GM19351 (cell line): Measurements from ENCODE around the gene SRSF9.

ENCODE experiments used
- ATAC-seq: cut with Tn5 transposase; IDR thresholded peaks from one replicate; pipeline ENCODE4 v1.9.1; 2021; ENCODE audit warnings: mild to moderate bottlenecking, moderate library complexity; ENCODE audit not compliant: unreplicated experiment

SRSF9 gene

DNA sequence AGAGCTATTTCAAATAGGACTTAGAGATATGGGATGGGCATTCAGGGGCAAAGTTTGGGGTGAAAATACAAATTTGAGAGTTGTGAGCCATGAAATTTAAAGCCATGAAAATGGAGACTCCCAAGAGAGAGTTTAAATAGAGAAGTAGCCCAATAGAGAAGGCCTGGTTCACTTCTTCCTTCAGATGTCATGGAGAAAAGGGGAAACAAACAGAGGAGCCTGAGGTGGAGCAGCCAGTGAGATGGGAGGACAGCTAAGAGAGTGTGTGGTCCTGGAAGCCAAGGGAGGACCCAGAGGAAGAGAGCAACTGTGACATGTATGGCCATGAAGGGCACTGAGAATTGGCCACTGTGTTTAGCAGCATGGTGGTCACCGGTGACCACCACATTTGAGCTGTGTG, 14.1 kb upstream of the SRSF9 start:
- no peak for ATAC-seq

DNA sequence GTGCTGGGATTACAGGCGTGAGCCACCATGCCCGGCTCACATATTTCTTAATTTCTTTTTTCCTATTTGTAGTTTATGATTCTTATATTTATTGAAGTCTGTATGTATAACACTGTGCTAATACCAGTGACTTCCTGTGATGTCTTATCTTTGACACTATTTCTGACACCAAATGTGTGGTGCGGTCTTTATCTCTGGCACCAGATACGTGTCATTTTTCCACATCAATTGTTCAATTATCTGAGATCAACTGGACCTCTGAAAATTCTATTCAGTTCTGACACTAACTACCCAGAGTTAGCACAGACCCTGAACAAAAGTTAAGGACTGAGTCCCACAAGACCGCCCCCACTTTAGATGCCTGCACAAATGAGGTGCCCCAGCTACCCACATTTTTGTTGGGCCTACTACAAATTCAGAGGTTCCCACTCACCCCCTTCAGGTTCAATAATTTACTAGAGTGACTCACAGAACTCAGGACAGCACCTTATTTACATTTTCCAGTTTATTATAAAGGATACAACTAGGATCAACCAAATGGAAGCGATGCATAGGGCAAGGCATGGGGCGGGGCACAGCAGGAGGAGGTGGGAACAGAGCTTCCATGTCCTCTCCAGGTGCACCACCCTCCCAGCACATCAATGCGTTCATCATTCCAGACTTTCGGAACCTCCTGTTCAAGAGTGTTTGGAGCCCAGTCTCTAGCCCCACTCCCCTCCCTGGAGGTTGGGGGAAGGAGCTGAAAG, 11.6 kb upstream of the SRSF9 start:
- ATAC-seq: no peak

DNA sequence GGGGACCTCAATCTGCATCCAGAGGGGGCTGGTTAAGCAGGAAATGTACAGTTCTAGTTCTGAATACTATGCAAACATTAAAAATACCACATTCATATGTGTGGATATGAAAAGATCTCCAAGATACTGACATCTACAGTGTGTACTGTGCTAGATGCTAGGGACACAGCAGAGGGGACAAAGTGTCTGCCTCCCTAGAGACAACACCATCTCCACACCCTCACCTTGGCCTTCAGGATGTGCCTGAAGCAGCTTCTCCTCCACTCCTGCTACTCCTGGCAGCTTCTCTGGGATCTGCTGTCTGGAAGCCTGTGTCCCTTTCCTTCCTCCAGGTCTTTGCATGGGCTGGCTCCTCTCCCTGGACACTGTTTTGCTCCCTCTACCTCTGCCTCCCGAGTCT, 10.7 kb upstream of the SRSF9 start:
- no peak for ATAC-seq

DNA sequence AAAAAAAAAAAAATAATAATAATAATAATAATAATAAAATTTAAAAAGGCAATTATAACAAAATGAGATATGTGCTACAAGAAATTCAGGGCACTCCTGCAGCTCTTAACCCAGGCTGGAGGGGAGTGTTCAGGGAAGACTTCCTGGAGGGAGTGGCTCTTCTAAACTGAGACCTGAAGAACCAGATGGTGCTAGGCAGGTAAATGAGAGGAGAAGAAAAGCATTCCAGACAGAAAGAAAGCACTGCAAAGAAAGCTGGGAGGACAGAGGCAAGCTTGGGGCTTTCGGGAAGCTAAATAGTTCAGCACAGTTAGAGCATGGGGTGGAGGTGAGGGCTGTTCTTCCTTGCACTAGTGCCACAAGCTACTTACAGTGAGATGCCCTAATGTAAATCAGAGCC, 9.9 kb upstream of the SRSF9 start:
- no peak for ATAC-seq

DNA sequence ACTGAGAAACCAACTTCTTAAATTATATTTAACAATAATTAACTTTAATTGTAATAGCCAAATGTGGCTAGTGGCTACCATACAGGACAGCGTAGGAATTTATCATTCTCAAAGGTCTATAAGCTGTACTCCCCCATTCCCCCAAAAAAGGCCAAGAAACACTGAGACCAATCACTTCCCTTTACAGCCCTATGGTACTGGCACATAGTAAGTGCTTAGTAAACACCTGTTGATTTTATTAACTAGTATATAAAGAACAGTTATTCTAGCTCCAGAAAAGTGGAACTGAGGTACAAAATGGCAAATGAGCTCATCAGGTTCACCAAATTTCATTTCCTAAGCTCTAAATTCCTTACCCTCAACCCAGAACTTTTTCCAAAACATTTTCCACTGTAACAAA, 6.1 kb upstream of the SRSF9 start:
- ATAC-seq: no peak

DNA sequence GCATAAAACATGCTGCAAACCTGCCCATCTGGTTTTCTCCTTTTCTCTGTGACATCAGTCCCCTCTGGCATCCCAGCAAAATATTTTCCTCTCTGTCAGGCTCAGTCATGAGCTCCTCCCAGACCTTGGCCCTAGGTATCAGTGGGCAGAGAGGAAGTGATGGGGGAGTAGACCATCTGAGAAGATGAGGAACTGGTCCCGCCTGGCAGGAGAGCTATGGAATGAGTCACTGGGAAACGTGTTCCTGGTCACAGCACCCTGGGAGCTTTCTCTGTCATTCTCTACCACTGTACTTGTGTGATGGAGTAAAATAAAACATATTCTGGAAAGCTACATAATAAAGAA, 5.0 kb upstream of the SRSF9 start:
- no peak for ATAC-seq

DNA sequence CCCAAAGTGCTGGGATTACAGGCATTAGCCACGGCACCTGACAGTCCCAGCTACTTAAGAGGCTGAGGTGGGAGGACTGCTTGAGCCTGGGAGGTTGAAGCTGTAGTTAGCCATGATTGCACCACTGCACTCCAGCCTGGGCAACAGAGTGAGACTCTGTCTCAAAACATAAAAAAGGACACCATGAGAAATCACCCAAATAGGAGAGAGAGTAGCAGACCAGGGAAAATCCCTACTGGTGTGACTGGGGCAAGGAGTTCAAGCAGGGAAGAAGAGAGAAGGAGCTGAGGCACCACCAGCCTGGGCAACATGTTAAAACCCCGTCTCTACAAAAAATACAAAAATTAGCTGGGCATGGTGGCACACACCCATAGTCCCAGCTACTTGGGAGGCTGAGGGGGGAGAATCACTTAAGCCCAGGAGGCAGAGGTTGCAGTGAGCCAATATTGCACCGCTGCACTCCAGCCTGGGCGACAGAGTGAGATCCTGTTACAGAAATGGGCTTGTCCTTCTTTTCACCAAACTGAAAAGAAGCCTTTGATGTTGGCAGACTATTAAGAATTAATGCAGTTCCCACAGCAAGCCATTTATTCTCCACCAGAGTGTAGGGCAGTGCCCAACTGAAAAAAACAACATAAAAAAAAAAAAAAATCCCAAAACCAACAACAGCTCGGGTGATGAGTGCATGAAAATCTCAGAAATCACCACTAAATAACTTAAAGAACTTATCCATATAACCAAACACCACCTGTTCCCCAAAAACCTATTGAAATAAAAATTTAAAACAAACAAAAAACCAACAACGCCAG, 4.5 kb upstream of the SRSF9 start:
- ATAC-seq: no peak

DNA sequence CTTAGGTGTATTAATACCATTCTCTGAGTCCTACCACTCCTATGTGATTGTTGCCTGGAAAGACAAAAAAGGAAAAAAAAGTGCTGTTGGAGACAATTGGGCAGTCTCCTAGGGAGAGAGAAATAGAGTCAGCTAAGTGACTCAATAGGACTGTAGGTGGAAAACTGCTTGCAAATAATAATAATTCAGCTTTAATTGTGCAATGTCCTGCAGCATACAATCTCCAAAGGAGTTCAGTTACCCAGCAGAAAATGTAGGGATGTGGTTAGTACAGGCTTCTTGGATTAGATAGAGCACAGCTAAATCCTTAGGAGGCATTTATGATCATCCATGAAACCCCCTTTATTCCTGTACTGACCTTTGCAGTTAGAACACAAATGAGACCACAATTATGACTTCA, 3.0 kb upstream of the SRSF9 start:
- no peak for ATAC-seq

DNA sequence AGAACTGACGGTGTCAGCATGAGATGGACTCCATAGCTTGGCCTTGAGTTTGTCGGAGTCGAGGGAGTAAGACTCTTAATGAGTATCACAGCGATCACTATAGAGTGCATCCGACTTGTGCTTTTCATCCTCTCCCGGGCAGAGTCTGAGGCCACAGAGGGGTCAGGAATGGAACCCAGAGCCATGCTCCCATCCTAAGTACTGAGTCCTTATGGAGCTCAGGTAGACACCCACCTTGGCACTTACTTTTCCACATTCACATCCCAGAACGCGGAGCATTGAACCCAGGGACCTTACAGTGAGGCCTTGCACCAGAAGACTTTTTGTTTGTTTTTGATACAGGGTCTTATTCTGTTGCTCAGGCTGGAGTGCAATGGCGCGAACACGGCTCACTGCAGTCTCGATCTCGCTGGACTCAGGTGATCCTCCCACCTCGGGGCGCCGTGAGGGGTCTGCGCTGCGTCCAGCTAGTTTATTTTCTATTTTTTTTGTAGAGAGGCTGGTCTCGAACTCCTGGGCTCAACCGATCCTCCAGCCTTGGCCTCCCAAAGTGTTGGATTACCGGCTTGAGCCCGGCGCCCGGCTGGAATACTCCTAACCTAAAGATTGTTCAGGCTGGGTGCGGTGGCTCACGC, 719 bp upstream of the SRSF9 start:
- peak; percentile 16 for ATAC-seq

DNA sequence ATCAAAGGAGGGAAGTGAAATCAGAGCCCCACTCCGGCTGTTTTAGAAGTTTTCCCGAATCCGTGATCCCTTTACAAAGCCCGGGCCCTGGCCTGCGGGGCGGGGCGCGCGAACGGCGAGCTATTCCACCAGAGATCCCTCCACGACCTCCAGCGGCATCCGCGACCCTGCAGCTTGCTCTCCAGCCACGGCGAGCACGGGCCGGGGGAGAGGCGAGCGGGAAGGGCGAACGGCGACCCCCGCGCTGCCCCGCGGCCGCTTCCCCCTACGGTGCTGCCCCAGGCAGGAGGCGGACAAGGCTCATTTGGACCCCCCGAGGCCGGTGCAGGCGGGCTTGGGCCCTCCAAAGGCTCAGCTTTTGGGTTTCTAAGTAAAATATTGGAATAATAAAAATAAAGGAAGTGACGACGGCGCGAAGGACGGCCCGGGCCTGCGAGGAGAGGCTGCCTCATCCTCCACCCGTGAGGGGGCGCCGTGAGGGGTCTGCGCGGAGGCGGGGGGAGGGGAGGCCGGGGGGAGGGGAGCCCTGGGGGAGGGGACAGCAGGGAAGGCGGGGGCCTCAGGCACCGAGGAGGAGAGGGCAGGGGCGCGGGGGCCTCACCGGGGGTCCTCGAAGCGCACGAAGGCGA, 613 bp downstream of the SRSF9 start:
- ATAC-seq: peak; percentile 29

DNA sequence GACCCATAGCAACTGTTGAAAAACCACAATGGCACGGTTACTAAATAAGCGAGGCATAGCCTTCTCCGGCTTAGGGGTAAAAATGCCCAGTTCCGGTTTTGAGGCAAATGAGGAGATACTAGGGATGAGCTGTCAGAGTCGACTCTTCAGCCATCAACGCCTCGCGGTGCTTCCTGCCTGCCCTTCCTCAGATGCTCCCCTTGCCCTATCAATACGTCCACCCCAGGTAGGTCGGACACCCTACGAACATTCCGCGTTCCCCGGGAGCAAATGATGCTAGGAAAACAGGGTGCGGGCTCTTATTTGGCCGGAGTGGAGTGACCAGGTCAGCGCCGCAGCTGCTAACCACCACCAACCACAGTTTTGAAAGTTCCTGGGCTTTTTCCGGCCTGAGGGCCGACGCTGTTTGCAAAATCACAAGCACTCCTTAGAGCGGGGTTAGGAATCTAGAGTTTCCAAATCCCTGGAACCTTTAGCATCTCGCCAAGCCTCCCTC, 1.2 kb downstream of the SRSF9 start:
- ATAC-seq: no peak

DNA sequence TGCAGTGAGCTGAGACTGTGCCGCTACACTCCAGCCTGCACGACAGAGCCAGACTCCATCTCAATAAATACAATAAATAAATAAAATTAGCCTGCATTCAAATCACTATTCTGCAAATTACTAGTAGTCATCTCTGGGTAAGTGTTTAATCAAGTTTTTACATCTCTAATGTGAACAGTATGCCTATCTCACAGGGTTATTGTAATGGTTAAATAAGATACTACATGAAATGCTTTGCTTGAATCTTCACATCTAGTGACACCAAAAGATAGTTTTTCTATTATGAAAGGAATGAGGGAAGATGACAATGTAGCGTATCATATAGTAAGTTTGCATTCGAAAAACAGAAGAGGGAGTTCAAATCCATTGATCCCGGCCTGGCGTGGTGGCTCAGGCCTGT, 2.1 kb downstream of the SRSF9 start:
- no peak for ATAC-seq

DNA sequence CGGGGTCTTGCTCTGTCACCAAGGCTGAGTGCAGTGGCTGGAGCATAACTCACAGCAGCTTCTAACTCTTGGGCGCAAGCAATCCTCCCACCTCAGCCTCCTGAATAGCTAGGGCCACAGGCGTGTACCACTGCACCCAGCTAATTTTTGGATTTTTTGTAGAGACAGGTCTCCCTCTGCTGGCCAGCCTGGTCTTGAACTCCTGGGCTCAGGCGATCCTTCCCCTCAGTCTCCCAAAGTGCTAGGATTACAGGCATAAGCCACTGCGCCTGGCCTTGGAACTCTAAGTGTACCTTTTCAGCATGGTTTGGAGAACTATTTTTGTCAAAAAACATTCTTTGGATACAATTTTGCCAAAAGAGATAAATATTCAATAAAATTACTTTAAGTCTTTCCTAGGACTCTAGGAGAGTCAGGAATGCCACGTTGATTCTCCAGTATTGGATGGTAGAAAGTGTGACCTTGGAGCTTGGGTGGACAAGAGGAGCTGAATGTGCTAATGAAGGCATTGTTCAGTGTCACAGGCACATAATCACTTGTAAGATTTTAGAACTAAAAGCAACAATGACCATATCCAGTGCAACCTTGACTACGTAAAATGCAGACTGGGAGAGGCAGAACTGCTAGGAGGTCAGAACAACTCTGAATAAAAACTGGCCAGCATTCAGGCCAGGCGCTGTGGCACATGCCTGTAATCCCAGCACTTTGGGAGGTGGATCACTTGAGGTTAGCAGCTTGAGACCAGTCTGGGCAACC, 2.8 kb downstream of the SRSF9 start:
- no peak for ATAC-seq

DNA sequence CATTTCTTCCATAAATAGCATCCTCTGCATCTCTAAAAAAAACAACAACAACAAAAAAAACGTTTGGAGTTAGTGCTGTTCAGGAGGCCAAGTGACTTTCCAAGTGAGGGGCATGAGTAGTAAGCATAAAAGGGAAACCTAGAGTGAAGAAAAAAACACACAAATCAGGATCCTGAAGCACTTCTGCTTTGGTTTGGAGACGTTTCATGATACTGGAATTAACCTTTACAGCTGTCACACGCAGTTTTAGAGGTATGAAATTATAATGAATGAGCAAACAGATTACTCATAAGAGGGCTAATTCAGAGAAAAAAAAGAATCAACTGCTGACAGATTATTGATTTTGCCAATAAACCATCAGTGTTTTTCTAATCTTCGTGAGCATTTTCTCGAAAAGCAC, 3.8 kb downstream of the SRSF9 start:
- ATAC-seq: no peak

DNA sequence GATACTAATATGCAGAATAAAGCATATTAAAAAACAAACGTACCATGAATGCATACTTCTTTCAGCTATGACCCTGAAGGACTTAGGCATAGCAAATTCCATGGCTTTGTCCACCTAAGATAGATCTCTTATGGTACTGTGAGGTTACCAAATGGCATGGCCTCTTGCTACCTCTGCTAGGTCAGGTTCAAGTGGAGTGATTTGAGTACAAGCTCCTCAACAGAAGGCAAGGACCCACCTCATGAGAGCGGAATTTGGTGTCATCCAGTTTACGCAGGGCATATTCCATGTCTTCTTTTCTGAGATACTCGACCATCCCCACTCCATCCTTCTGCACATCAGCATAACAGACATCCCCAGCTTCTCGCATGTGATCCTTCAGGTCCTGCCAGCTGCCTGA, 5.8 kb downstream of the SRSF9 start:
- no peak for ATAC-seq

DNA sequence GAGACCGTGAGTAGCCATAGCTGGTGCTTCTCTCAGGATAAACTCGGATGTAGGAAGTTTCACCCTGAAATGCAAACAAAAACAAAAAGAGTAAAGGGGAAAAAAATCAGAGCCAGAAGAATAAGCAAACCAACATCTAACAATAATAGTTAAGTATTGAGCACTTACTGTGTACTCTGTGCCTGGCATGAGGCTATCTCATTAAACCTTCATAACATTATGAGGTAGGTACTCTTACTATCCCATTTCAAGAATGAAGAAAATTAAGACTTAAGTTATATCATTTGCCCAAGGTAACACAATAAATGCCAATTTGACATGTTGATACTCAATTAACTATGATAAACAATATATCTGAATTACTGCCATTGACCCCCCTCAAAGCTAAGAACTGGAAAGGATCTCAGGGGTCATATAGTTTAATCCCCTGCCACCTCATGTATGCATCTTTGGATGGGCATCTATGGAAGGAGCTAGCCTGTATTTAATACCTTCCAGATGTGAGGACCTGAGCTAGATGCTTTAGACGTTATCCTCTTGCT, 7.4 kb downstream of the SRSF9 start:
- ATAC-seq: no peak

DNA sequence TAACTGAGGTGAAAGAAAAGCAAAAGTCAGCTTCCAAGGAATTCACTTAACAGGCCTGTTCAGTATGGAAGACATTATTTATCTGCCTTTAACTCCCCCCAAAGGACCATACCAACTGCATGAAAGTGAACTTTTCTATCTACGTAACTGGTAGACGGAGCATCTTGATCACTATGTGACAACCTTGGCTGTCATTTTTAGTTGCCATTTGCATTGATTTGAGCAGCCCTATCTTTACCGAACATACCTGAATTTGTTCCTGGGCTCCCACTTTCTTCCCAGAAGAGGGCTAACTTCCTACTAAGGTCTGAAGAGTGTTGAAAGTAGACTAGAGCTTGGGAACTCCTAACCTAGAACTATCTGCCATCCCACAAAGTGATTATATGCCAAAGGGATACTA, 9.4 kb downstream of the SRSF9 start:
- no peak for ATAC-seq

DNA sequence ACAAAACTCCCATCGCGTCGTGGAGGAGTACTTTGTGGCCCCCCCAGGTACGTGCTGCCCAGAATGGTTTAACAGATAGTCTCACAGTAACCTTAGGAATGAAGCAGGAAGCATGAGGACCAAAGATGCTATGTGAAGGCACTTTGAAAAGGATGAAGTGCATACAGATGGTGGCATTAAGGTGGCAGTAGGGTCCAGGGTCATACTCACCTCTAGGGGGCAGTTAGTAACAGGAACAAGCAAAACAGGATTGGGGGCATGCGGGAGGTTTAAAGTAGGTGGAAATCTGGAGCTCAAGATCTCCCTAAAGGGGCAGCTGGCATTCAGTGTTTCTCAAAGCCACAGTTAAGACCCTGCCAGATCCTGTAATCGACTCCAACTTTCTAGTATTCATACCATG, 12.4 kb downstream of the SRSF9 start:
- ATAC-seq: no peak

DNA sequence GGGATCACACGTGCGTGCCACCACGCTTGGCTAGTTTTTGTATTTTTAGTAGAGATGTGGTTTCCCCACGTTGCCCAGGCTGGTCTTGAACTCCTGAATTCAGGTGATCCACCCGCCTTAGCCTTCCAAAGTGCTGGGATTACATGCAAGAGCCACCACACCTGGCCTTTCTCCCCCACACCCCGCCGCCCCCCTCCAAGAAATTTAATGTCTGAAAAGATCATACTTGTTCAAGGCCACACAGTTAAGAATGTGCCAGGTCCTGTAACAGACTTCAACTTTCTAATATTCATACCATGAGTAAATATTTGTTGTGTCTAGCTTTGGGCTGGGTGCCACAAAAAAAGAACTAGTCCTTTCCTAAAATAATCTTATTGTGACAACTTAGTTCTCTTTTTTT, 14.2 kb downstream of the SRSF9 start:
- no peak for ATAC-seq

DNA sequence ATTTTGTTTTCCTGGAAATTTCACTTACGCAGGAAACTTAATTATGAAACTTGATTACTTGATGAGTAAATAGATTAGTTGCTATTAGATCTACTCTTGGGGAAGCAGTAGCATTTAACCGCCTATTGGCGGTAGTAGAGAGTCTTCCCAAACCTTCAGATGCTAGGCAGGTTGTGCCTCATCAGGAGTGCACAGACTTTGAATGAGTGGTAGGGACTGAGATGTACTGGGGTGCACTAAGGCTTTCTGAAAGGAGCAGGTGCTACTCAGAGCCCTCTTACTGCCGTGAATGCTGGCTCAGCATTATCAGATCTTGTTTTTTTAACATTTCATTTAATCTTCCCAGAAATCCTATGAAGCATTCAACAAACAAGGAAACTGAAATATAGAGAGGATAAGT, 15.6 kb downstream of the SRSF9 start:
- ATAC-seq: peak; percentile 68
